Duodenal mucosa (tissue), 2 donors: ENCODE results near the gene B3GALNT2.

Experiments
- H3K27ac ChIP-seq: one replicate; pipeline ENCODE4 v1.7.0; 2013; ENCODE audit warnings: low read depth, low read length
- H3K27me3 ChIP-seq, 2 donors: one replicate each; pipeline ENCODE4 v1.7.0; 2013; ENCODE audit warnings: low read length in 2 of 2, control low read depth in 1 of 2; ENCODE audit not compliant: insufficient read depth in 2 of 2, control insufficient read depth in 1 of 2
- H3K36me3 ChIP-seq, 2 donors: one replicate each; pipeline ENCODE4 v1.7.0; 2013; ENCODE audit warnings: low read length in 2 of 2, control low read depth in 1 of 2; ENCODE audit not compliant: insufficient read depth in 2 of 2, control insufficient read depth in 1 of 2
- H3K4me1 ChIP-seq, 2 donors: one replicate each; pipeline ENCODE4 v1.7.0; 2013; ENCODE audit warnings: low read length in 2 of 2, control low read depth in 1 of 2; ENCODE audit not compliant: insufficient read depth in 2 of 2, control insufficient read depth in 1 of 2
- H3K4me3 ChIP-seq, 2 donors: one replicate each; pipeline ENCODE4 v1.7.0; 2013; ENCODE audit warnings: low read length in 2 of 2, low read depth in 1 of 2
- H3K9ac ChIP-seq, 2 donors: one replicate each; pipeline ENCODE4 v1.7.0; 2013; ENCODE audit warnings: low read length in 2 of 2, low read depth in 1 of 2
- H3K9me3 ChIP-seq, 2 donors: one replicate each; pipeline ENCODE4 v1.7.0; 2013; ENCODE audit warnings: low read length in 2 of 2, control low read depth in 1 of 2; ENCODE audit not compliant: control insufficient read depth in 1 of 2

B3GALNT2 gene

GRCh38 chr1:235527196-235527814, 23.1 kb upstream of the B3GALNT2 start:
- Histone ChIP-seq H3K4me3 (no peak overlapping the region), H3K36me3 (no peaks in the 10 kb centered on the region), H3K27ac (no peak overlapping the region), H3K4me1 (no peaks in the 10 kb centered on the region), H3K9me3 (no peaks in the 10 kb centered on the region), H3K9ac (no peak overlapping the region), H3K27me3 (no peaks in the 10 kb centered on the region)

- Histone ChIP-seq H3K27ac (no peak overlapping the region), H3K36me3 (no peaks in the 10 kb centered on the region)
Observed at GRCh38 chr1:235525314-235525713, 21.1 kb upstream of the B3GALNT2 start.

GRCh38 chr1:235516862-235517446, 12.7 kb upstream of the B3GALNT2 start:
- Histone ChIP-seq H3K9me3 (no peaks in the 10 kb centered on the region), H3K4me1 (no peaks in the 10 kb centered on the region)

More at GRCh38 chr1:235525314-235525713, 21.1 kb upstream of the B3GALNT2 start:
- no peak overlapping the region for H3K4me3 ChIP-seq
- no peaks in the 10 kb centered on the region for H3K27me3 ChIP-seq
- H3K9me3 ChIP-seq: no peaks in the 10 kb centered on the region
- H3K4me1 ChIP-seq: no peaks in the 10 kb centered on the region
- no peak overlapping the region for H3K9ac ChIP-seq

GRCh38 chr1:235515844-235516512, 11.7 kb upstream of the B3GALNT2 start:
- Histone ChIP-seq H3K27me3 (no peaks in the 10 kb centered on the region), H3K4me3 (no peak overlapping the region), H3K9ac (no peak overlapping the region), H3K36me3 (no peaks in the 10 kb centered on the region), H3K27ac (no peak overlapping the region), H3K9me3 (no peaks in the 10 kb centered on the region), H3K4me1 (no peaks in the 10 kb centered on the region)

More at GRCh38 chr1:235516862-235517446, 12.7 kb upstream of the B3GALNT2 start:
- H3K9ac ChIP-seq: no peak overlapping the region
- H3K27ac ChIP-seq: no peak overlapping the region
- no peaks in the 10 kb centered on the region for H3K27me3 ChIP-seq
- H3K36me3 ChIP-seq: no peaks in the 10 kb centered on the region
- H3K4me3 ChIP-seq: no peak overlapping the region

GRCh38 chr1:235513495-235514366, 9.5 kb upstream of the B3GALNT2 start:
- no peak overlapping the region for H3K4me3 ChIP-seq
- H3K9ac ChIP-seq: no peak overlapping the region
- no peaks in the 10 kb centered on the region for H3K9me3 ChIP-seq
- H3K27ac ChIP-seq: no peak overlapping the region
- H3K4me1 ChIP-seq: no peaks in the 10 kb centered on the region
- no peaks in the 10 kb centered on the region for H3K27me3 ChIP-seq
- H3K36me3 ChIP-seq: no peaks in the 10 kb centered on the region

GRCh38 chr1:235511470-235512240, 7.4 kb upstream of the B3GALNT2 start:
- no peaks in the 10 kb centered on the region for H3K4me1 ChIP-seq
- no peaks in the 10 kb centered on the region for H3K9me3 ChIP-seq
- H3K4me3 ChIP-seq: no peak overlapping the region
- no peaks in the 10 kb centered on the region for H3K36me3 ChIP-seq
- H3K9ac ChIP-seq: no peak overlapping the region
- no peaks in the 10 kb centered on the region for H3K27me3 ChIP-seq
- no peak overlapping the region for H3K27ac ChIP-seq

- H3K36me3 ChIP-seq: no peaks in the 10 kb centered on the region
- H3K9me3 ChIP-seq: no peaks in the 10 kb centered on the region
- H3K27ac ChIP-seq: no peak overlapping the region
- no peaks in the 10 kb centered on the region for H3K27me3 ChIP-seq
- H3K4me1 ChIP-seq: no peaks in the 10 kb centered on the region
- H3K4me3 ChIP-seq: no peak overlapping the region
- no peak overlapping the region for H3K9ac ChIP-seq
Observed at GRCh38 chr1:235510823-235511222, 6.6 kb upstream of the B3GALNT2 start.

- H3K27me3 ChIP-seq: no peaks in the 10 kb centered on the region
- no peaks in the 10 kb centered on the region for H3K36me3 ChIP-seq
- no peak overlapping the region for H3K9ac ChIP-seq
- H3K9me3 ChIP-seq: no peaks in the 10 kb centered on the region
- no peak overlapping the region for H3K4me3 ChIP-seq
- peaks cover 1 to 4% of the 10 kb centered on the region in 2 donors for H3K4me1 ChIP-seq
- H3K27ac ChIP-seq: no peak overlapping the region
Observed at GRCh38 chr1:235507623-235508022, 3.4 kb upstream of the B3GALNT2 start.

GRCh38 chr1:235504494-235505222, 406 bp upstream of the B3GALNT2 start:
- H3K9ac ChIP-seq: peak overlapping the region; percentile 81 to 94
- H3K27me3 ChIP-seq: no peaks in the 10 kb centered on the region
- H3K36me3 ChIP-seq: no peaks in the 10 kb centered on the region
- no peaks in the 10 kb centered on the region for H3K9me3 ChIP-seq
- peak overlapping the region; percentile 97 for H3K27ac ChIP-seq
- H3K4me1 ChIP-seq: peaks cover 9 to 19% of the 10 kb centered on the region in 2 donors
- H3K4me3 ChIP-seq: peak overlapping the region; percentile 79 to 96
